ENCODE results near the gene C10orf88.
A peak's percentile ranks its signal among the peaks of the same experiment; 100 is the strongest.

Gene C10orf88, protein sequence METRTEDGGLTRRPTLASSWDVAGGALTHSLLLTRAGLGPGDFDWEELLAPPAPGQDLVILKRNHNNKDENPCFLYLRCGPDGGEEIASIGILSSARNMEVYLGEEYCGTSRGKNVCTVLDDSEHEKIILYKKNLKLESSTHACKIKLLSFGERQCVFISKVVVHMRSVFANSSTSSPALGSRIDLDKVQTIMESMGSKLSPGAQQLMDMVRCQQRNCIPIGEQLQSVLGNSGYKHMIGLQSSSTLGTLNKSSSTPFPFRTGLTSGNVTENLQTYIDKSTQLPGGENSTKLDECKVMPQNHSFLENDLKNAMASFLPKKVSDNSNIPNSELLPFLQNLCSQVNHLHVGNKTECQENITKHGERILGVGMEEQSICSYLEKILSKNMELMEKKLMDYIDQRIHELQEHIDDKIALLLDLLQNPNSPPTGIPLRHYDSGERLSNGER
- 9.2 reads per million, percentile 30 among the genes with 10 or more reads in this experiment for total RNA-seq

DNA sequence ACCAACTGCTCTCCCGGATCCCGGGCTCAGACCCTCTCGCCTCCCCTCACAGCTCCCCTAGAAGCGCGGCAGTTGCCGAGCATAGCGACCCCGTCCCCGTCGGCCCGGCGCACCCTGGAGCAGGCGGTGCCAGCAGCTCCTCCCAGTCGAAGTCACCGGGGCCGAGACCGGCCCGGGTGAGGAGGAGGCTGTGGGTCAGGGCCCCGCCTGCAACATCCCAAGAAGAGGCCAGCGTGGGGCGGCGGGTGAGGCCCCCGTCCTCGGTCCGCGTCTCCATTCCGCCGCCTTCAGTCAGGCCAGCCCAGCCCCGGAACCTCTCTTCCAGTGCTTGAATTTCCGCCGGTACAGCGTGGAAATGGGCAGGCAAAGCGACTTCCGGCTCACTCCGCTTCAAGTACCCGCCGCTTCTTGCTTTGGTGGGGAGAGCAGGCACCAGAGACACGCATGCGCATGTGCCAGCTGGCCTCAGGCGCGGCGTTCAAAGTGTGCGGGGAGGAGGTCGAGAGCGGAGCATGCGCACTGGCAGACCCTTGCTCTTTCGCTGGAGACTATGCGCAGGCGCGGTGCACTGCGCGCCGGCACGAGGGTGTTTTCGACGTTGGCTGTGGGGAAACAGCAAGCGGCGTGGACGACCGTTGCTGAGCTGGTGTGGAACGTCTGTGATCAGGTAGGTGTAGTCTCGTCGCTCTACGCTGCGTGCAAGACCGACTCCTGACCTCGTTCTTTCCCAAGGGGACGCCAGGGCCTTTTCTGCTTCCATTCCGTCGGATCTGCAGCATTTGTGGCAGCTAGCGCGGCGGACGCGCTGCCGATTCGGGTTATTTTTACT, at the start of gene C10orf88:
Gene C10orf88 (minus strand): TSS at position 326 of the 829 bp plus-strand sequence. CDS start 49 bp downstream, at position 277.
- DNase-seq: peak; percentile 93

DNA sequence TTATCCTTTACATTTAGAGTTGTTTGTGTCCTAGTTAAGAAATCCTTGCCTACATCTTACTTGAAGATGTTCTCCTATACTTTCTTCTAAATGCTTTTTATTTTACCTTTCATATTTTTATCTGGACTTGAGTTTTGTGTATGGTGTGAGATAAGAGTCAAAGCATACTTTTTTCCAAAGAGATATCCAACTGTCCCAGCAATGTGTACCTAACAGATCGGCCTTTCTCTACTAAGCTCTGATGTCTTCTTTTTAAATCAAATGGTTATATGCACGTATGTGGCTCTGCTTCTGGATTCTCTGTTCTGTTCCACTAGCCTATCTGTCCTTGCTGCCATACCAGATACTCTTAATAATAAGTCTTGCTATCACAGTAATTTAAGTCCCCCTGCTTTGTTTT, 47.3 kb upstream of the C10orf88 start:
- DNase-seq: no peak

DNA sequence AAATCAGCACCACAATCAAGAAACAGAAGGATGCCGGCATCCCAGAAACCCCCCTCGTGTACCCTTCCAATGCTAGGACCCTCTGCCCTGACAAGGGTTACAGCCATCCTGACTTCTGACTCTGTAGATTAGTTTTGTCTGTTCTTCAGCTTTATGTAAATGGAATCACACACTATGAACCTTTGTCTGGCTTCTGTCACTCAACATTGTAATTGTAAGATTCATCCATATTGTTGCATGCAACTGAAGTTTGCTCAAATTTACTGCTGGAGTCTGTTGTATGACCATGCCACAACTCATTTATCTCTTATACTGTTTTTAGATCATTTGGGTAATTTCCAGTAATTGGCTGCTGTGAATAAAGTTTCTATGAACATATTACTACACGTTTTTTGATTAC, 46.1 kb upstream of the C10orf88 start:
- DNase-seq: no peak

DNA sequence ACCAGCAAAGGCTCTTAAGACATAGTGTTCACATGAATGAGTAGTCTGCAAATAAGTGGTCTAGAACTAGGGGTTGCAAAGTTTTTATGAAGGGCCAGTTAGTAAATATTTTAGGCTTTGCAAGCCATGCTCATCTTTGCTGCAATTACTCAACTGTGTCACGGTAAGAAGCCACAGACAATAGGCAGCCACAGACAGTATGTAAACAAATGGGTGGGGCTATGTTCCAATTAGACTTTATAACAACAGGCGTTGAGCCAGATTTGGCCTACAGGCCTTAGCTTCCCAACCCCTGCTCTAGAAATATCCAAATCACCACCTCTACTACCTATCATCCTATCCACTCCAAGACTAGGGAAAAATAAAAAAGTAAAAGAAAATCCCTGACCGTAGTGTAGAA, 45.3 kb upstream of the C10orf88 start:
- no peak for DNase-seq

DNA sequence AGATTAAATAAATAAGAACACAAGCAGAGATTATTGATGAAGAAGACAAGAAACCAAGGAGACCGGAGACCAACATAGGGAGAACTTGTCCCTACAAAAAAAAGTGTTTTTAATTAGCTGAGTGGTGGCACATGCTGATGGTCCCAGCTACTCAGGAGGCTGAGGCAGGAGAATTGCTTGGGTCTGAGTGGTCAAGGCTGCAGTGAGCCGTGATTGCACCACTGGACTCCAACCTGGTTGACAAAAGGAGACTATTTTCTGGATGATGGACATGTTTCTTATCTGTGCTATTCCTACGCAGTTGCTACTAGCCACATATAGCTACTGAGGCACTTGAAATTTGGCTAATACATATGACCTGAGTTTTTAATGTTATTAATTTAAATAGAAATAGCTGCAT, 44.9 kb upstream of the C10orf88 start:
- DNase-seq: no peak

DNA sequence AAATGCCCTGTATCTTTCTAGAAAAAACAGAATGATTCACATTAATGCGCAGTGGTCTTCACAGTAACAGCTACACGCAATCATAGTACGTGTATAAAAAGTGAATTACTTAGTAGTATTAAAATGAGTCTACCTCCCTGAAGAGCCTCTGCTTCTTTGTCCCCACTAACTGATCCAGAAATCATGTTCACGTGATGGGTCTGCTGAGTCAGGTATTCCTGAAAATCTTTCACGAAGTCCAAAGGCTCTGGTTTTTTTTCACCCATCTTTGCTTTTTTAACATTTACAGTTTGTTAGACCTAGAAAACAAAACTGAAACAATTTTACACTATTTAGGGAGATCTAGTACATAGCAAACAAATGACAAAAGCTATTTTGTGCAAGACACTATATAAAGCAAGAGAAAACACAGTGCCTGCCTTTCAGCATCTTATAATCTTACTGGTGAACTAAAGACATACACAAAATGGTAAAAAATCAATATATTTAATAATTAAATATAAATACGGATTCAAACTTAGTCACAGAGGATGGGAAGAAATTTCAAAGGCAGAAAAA, 44.4 kb upstream of the C10orf88 start:
- no peak for DNase-seq

DNA sequence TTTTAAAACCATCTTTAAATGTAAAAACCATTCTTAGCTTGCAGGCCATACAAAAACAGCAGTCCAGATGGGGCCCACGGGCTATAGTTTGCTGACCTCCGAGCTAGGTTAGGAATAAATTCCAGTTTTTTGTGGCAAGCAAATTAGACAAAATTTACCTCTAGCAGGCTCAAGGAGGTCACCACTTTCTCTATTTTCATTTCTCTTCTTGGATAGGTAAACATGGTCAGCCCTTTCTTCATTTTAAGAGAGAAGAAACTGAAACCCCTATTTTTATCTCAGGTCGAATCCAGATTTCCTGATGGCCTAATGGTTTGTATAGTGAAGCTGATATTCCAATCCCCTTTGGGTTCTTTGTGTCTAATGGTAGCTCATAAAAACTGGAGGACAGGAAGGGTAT, 43.8 kb upstream of the C10orf88 start:
- no peak for DNase-seq

DNA sequence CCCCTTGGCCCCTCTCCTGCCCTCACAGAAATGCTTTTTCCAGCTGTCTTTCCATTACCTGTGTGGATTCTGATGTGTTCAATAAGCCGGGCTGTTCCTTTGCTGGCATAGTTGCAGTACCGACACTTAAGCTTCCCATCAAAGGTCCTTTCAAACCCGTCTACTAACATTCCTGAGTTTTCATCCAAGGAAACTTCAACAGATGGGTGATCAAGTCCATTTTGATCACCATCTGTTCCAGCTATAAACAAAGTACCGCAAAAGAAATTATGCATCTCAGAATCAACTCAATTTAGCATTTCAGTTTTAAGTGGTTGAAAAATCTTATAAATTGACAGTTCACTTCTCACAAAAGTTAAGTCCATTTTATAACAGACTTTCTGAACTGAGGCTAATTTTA, 41.9 kb upstream of the C10orf88 start:
- DNase-seq: no peak

DNA sequence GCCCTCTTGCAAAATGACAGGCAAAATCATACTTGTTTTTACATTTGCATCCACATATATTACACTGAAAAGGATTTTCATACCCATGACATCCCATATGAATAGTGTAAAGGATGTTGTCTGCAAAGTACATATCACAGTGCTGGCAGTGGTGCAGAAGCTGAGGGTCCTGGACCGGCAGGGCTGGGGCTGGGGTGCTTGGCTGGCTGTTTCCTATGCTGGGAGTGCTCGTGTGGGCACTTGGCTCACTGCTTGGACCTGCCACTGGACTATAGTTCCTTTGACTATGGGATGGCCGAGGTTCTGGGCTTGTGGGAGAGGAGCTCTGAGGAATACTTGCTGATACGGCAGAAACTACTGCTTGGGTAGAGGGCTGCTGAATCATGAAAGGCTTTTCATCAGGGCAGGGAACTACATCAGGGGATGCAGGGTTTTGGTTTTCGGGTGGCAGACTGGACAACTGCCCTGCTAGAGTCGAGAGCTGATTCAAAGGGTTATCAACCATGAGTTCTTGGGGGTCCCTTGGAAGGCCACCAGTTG, 39.8 kb upstream of the C10orf88 start:
- no peak for DNase-seq

DNA sequence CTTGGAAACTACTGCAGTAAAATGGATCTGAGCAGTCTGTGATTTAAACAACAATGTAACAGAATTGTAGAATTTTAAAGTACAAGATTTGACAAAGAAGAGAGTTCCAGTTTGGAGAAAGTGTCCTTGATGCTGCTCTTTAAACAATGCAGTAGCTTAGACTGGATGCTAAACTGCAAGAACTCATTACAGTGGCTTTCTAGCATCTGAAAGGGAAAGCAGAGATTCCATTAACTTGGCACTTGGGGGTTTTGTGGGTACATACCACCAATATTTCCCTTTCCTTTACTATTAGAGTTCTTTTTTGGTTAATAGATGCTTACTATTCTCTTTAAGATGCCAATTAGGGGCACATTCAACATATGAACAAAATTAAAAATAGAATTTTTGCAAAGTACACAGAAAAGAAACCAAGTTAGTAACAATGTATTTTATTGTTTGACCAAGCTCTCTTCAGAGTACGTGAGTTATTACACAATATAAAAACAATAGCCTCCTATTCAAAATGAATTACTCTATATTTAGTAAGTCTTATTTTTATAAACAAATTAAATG, 38.1 kb upstream of the C10orf88 start:
- DNase-seq: no peak

DNA sequence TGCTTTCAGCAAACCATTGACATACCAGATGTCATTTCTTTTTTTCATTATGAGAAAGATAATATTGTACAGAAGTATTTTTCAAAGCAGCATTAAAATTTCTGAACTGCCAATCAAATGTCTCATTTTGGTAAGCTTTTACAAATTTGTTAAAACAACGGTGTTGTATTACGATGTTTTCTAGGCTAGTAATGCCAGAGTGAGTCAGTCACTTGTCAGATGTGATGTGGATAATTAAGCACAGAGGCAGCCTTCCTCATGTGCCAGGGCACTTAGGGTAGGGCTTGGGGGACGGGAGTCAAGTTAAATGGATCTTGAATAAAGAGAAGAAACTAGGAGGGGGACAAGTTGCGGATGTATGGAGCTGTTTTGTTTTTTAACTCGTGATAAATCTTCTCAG, 36.3 kb upstream of the C10orf88 start:
- DNase-seq: no peak

DNA sequence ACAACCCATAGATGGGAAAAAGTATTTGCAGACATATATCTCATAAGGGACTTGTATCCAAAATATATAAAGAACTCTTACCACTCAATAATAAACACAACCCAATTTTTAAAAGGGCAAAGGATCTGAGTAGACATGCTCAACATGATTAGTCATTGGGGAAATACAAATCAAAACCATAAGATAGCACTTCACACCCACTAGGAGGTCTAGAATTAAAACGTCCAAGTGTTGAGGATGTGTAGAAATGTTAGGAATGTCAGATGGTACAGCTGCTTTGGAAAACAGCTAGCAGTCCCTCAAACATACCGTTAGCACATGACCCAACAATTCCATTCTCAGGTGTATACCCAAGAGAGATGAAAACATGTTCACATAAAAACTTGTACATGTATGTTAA, 34.5 kb upstream of the C10orf88 start:
- no peak for DNase-seq

DNA sequence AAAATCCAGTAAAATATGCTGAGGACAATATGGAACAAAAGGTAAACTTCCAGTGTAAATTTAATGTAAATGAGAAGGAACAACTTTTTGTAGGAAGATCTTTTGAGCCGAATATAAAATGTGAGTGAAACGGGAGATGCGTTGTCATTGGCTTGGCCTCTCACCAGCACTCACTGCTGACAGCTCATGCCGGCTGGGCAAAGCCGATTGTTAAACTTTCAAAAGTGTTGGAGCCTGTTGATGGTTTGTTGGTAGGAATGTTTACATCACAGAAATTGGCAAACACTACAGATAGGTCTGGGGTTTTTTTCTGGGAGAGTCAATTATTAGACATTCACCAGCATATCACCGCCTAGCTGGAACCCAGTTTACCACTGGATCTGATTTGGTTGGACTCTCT, 32.3 kb upstream of the C10orf88 start:
- no peak for DNase-seq

DNA sequence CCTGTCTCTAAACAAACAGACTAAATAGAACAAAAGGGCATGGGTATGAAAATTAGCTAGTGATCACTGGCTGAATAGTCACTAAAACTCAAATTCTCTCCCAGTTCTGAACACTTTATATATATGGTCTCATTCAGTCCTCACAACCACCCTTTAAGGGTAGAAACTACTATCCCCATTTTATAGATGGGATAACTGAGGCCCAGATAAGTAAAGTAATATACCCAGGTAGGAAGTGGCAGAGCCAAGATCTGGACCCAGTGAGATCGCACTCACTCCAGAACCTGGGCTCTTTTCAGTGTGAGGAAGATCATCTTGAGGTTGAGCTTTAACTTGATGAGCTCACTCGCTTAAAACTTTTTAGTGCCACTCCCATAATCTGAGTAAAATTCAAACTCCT, 30.7 kb upstream of the C10orf88 start:
- no peak for DNase-seq

DNA sequence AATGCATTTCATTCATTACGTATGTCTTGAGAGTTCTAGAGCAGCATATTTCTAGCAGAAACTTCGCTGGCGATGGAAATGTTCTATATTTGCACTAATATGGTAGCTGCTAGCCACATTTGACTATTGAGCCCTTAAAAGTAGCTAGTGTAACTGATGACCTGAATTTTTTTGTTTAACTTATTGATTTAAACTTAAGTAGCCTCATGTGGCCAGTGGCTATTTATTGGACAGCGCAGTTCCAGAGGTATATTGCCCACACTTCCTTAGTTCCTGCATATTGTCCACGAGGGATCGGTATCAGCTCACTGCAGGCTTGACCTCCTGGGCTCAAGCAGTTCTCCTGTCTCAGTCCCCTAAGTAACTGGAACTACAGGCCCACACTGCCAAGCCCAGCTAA, 29.9 kb upstream of the C10orf88 start:
- DNase-seq: no peak

DNA sequence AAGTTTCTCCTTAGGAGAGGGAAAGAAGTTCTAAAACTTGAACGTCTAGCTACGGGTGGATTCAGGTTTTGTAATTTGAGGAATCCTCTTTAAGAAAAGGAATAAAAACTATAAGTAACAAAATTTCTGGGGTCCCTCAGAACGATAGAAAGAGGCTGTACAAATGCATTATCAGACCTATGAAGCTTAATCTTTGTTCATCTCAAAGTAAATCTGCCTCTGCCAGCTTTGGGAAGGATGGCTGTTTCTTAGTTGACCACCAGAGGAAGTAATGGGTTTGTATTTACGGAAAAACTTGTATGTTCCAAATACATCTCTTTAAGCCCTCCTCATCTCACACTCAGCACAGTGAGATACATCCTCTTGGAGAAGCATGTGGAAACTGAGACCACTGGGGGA, 27.0 kb upstream of the C10orf88 start:
- DNase-seq: no peak

DNA sequence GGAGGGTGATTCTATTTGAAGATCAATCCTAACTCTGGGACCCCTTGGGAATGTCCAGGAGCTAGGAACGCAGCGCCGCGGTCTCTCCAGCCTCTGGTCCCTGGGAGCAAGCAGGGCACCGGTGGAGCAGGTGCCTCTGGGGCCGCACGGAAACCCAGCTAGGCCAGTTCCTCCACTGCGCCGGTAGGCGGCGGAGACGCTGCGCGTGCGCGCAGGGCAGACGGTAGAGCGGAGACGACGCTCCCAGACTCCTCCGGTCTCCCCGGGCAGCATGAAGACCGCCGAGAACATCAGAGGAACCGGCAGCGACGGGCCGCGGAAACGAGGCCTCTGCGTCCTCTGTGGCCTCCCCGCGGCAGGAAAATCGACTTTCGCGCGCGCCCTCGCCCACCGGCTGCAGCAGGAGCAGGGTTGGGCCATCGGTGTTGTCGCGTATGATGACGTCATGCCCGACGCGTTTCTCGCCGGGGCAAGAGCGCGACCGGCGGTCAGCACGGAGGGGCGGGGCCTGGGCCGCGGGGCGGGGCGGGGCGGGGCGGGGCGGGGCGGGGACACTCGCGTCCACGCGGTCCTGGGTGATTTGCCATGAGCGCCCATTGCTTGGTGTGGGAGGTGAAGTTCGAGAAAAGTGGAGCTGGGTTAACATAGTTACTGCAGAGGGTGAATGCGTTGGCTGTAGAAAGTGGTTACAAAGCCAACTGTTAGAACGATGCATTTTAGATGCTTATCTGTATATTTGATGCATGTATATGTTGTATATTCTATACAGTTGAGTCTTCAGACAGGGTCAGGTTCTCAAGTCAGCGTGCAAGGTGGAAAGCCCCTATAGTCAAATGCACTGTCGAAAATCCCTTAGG, 26.4 kb upstream of the C10orf88 start, which contains the start of gene PSTK:
Gene PSTK (plus strand): TSS at position 193 of the 857 bp plus-strand sequence. CDS start 79 bp downstream, at position 272.
- DNase-seq: peak; percentile 82

DNA sequence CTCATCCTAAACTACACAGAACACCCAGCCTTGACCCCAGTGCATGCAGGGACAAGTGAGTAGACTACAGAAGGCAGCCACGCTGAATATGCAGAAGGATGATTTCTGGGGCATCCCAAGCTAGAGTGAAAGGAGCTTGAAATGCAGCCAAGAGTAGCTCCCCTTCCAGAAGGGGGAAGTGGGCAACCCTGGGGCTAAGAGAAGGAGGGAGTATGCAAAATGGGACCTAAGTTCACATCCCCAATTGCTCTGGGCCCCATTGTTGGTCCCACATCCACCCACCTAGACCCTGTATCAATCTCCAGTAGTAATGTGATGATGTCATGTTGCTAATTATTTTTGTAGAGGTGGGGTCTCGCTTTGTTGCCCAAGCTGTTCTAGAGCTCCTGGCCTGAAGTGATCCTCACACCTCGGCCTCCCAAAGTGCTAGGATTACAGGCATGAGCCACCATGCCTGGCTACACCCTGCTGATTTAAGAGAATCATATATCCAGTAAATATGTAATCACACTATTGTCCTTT, 20.6 kb upstream of the C10orf88 start:
- no peak for DNase-seq

DNA sequence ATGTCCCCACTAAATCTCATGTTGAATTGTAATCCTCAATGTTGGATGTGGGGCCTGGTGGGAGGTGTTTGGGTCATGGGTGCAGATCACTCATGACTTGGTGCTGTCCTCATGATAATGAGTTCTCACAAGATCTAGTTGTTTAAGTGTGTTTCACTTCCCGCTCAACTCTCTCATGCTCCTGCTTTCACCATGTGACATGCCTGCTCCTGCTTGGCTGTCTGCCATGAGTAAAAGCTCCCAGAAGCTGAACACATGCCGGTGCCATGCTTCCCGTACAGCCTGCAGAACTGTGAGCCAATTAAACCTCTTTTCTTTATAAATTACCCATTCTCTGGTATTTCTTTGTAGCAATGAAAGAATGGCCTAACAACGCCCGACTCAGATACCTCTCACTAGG, 20.0 kb upstream of the C10orf88 start:
- no peak for DNase-seq

DNA sequence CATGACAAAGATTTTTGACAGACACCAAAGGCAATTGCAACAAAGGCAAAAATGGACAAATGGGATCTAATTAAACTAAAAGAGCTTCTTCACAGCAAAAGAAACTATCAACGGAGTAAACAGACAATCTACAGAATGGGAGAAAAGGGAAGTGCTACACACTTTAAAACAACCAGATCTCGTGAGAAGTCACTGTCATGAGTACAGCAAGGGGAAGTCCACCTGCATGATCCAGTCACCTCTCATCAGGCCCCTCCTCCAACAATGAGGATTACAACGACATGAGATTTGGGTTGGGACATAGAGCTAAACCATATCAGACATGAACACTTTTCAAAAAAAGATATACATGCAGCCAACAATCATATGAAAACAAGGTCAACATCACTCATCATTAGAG, 14.7 kb upstream of the C10orf88 start:
- DNase-seq: no peak

DNA sequence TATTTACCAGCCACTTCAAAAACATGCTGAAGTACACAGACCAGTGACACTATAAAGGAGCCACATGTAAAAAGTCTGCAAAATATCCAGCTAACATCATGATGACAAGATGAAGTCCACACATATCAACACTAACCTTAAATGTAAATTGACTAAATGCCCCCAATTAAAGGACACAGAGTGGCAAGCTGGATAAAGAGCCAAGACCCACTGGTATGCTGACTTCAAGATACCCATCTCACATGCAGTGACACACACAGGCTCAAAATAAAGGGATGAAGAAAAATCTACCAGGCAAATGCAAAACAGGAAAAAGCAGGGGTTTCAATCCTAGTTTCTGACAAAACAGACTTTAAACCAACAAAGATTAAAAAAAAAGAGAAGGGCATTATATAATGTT, 12.9 kb upstream of the C10orf88 start:
- DNase-seq: no peak

DNA sequence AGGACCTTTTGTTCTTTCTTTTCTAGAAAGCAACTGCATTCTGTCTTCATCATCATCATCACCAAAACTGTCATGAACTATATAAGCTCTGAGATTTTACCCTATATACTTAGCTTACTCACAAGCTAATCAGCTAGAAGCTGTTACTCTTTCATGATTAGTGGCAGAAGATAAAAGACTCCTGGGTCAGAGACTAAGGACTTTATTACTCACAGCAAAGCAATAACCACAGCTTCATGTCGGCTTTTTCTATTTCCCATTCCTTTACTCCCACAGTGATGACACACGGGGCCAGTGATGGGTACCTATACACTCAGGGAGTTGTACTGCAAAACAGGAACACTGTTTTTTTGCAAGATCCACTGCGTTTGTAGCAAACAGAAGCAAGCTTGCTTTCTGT, 8.4 kb upstream of the C10orf88 start:
- no peak for DNase-seq

Measured in effector CD4-positive, alpha-beta T cell (primary cell).